ENCODE measurements around the gene NFILZ.
A peak's percentile ranks its signal among the peaks of the same experiment; 100 is the strongest.
"Not testable (repeated sequence)": the region's sequence is repeated elsewhere in the genome, so short reads cannot be mapped to it uniquely, and the experiment has no call there.

NFILZ gene

DNA sequence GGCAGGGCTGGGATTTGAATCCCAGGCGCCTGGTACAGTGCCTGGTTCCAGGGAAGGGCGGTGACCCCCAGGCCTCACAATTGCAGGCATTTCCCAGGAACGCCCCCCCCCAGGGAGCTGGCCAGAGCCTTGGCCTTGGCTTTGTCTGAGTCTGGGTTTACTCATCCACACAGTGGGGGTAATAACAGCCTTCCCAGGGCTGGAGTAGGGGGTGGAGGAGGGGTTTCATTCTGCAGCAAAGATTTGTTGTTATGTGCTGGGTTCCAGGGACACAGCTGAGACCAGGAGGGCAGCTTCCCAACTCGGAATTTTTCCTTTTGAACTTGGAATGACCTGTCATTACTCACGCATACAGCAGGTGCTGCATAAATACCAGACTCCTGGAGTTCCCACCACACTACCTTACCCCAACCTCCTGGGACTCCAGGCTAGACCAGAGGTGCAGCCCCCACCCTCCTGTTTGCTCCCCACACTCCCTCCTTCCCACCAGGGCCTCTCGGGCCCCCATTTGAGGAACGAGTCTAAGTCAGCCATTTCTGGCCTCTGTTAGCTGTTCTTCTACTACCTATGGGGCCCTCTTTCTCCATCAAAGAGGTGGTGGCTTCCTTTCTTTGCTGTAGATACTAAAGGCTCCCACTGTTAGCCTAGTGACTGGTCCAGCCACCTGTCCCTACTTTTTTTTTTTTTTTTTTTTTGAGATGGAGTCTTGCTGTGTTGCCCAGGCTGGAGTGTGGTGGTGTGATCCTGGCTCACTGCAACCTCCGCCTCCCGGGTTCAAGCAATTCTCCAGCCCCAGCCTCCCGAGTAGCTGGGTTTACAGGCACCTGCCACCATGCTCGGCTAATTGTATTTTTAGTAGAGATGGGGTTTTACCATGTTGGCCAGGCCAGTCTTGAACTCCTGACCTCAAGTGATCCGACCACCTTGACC, 18.3 kb upstream of the NFILZ start:
- no peak for DNase-seq (ENCODE audit: low read depth in 2 of 2)

DNA sequence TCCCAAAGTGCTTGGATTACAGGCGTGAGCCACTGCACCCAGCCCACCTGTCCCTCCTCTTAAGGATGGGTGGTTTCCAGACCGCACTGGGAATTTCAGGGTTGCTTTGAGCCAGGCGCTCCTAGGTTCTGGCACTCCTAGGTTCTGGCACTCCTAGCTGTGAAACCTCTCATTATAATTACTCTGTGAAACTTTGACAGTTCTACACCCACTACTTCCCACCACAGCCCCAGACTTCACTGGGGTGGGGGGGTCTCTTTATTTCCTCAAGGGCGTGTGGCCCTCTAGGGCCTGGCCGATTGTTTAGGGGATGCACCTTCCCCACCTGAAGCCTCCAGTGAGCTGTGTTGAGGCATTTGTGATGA, 17.6 kb upstream of the NFILZ start:
- no peak for DNase-seq (ENCODE audit: low read depth in 2 of 2)

DNA sequence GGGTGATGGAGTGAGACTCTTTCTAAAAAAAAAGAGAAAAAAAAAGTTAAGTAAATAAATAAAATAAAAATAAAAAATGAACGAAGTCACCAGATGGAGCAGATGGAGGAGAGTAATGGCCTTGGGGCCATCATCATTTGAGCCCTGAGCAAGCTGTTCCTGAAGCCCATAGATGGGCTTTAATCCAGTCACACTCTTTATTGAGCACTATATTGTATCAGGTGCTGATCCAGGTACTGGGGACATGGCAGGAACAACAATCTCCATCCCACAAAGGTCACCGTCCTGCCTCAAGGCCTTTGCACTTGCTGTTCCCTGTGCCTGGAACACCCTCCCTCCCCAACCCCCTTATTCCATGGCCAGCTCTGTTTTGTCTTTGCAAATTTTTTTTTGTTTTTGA, 16.0 kb upstream of the NFILZ start:
- DNase-seq (ENCODE audit: low read depth in 2 of 2) = no peak

DNA sequence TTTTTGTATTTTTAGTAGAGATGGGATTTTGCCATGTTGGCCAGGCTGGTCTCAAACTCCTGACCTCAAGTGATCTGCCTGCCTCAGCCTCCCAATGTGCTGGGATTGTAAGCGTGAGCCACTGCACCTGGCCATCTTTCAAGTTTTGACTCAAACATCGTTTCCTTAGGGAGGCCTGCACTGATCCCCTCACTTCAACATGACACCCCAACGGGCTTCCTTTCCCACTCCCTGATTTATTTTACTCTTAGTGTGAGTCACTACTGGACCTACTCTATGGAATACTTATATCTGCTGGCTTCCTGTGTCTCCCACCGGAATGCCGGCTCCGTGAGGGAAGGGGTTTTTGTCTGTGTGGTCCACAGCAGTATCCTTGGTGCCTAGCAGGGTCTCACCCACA, 15.4 kb upstream of the NFILZ start:
- no peak for DNase-seq (ENCODE audit: low read depth in 2 of 2)

DNA sequence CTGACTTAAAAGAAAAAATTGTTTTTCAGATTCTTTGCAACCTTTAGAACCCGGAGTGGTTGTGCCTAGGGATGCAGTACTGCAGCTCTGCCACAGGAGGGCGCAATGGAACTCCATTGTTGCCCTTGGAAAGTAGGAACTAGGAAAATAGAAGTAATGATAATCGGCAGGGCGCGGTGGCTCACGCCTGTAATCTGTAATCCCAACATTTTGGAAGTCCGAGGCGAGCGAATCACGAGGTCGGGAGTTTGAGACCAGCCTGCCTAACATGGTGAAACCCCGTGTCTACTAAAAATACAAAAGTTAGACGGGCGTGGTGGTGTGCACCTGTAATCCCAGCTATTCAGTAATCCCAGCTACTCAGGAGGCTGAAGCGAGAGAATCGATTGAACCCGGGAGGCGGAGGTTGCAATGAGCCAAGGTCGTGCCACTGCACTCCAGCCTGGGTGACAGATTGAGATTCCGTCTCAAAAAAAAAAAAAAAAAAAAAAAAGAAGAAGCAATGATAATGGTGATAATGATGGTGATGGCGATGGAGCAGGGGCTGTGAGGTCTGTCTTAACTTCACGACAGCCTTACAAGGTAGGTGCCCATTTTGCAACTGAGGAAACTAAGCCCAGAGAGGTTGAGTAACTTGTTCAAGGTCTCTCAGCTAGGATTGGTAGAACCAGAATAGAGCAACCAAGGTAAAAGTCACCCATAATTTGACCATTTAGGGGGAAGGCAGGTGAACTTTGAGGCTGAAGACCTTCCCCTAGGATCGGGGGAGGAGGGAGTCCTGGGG, 14.4 kb upstream of the NFILZ start:
- DNase-seq (ENCODE audit: low read depth in 2 of 2) = no peak

DNA sequence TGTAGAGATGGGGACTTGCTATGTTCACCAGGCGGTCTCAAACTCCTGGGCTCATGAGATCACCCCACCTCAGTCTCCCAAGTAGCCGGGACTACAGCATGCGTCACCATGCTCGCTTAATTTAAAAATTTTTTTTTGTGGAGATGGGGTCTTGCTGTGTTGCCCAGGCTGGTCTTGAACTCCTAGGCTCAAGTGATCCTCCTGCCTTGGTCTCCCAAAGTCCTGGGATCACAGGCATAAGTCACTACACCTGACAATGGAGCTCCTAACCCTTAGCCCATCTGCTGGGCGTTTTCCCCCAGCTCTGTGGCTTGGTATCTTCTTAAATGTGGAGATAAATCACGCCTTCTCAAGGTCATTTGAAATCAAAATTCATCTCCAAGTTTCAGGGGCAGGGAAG, 13.6 kb upstream of the NFILZ start:
- DNase-seq (ENCODE audit: low read depth in 2 of 2) = no peak

DNA sequence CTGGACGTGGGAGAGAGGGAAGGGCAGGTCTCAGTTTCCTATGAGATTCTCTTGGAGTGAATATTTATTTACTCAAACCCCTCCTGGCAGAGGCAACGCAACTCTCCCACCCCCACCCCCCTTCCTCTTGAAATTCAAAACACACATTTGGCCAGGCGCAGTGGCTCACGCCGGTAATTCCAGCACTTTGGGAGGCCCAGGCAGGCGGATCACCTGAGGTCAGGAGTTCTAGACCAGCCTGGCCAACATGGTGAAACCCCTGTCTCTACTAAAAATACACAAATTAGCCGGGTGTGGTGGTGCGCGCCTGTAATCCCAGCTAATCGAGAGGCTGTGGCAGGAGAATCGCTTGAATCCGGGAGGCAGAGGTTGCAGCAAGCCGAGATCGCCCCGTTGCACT, 13.1 kb upstream of the NFILZ start:
- DNase-seq (ENCODE audit: low read depth in 2 of 2) = not testable (repeated sequence)

DNA sequence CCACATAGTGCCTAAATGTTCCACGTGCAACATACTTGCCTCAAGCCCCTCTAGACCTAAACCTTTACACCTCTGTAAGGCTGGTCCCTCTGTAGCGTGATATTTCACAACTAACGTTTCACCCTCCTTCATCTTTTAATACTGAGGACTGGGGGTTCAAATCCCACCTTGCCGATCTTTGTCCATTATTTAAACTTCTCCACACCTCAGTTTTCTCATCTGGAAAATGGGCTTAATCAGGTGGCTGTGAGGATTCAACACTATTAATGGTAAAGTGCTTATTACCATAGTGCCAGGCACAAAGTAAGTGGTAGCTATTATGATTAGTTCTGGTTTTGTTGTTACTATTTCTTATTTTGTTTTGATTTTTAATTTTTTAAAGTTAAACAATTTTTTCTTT, 12.4 kb upstream of the NFILZ start:
- no peak for DNase-seq (ENCODE audit: low read depth in 2 of 2)

DNA sequence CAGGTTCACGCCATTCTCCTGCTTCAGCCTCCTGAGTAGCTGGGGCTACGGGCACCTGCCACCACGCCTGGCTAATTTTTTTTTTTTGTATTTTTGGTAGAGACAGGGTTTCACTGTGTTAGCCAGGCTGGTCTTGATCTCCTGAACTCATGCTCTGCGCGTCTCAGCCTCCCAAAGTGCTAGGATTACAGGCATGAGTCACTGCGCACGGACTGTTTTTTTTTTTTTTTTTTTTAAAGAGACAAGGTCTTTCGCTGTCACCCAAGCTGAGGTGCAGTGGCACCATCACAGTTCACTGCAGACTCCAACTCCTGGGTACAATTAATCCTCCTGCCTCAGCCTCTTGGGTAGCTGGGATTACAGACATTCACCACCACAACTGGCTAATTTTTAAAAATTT, 11.7 kb upstream of the NFILZ start:
- DNase-seq (ENCODE audit: low read depth in 2 of 2) = no peak

DNA sequence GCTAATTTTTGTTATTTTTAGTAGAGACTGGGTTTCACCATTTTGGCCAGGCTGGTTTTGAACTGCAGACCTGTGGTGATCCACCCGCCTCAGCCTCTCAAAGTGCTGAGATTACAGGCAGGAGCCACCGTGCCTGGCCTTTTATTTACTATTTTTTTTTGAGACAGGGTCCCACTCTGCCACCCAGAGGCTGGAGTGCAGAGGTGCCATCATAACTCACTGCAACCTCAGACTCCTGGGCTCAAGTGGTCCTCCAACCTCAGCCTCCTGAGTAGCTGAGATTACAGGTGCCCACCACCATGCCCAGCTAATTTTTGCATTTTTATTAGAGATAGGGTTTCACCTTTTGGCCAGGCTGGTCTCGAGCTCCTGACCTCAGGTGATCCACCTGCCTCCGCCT, 7.5 kb upstream of the NFILZ start:
- DNase-seq (ENCODE audit: low read depth in 2 of 2) = not testable (repeated sequence)

DNA sequence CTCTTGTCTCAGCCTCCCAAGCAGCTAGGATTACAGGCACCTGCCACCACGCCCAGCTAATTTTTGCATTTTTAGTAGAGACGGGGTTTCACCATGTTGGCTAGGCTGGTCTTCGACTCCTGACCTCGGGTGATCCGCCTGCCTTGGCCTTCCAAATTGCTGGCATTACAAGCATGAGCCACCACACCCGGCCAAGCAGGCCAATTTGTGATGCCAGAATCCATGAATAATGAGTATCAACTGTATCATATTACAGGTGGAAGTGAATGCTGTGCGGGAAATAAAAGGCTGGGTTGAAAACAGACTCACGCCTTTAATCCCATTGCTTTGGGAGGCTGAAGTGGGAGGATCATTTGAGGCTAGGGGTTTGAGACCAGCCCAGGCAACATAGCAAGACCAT, 3.6 kb upstream of the NFILZ start:
- no peak for DNase-seq (ENCODE audit: low read depth in 2 of 2)

DNA sequence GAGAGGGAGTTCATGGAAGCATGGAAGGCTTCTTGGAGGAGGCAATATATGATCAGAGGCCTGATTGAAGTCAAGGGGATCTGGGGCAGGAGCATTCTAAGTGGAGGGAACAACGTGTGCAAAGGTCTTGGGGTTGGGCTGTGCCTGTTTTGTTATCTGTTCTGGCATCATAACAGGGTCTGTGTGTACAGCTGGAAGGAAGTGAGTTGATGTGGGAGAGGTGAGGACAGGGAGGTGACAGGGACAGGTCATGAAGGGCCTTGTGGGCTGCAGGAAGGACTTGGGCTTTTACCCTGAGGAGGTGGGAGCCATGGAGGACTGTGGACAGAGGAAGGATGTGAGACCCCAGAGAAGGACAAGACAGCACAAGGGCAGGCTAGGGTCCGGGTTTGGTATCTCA, 1.2 kb upstream of the NFILZ start:
- DNase-seq (ENCODE audit: low read depth in 2 of 2) = no peak

DNA sequence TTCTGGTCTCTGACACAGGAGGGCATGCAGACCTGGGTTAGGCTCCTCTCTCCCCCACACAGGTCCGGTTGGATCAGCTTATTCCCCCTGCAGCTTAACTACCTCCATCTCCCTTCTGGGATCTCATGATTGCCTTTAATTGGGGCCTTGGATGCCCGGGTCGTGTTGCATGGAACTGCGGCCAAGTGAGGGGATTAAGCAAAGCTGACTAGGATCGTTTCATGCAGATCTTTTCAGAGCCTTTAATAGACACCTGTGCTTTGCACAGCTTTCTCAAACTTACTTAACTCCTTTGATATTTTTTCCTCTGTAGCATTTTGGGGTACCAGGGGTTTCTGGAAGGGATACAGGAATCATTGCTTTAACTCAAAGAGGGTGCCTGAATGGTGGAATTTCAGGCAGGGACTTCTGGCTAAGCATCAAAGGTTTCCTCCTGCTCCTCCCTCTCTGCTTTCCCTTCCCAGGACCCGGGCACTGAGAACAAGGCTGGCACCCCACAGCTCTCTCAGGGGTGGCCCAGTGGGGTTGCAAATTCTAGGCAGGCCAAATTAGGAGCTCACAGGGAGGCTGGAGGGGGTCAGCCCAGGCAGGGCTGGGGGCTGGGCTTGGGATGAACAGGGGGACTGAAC, 477 bp downstream of the NFILZ start:
- no peak for DNase-seq (ENCODE audit: low read depth in 2 of 2)

DNA sequence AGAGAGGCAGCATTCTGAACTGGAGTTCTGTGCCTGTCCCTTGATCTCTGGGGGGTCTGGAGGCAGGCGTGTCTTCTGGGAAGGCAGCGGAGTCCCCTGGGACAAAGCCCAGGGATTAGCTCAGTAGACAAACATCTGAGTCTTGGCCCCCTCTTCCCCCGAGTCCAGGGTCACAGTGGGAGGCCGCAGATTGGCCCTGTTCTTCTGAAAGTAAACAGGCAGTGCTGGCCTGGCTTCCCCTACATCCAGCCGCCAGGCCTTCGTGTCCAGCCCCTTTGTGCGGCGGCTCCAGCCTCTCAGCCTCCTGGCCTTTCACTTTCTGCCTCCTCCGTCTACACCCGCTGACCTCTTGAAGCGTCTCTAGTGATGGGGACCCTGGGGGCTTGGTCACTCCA, 989 bp downstream of the NFILZ start:
- no peak for DNase-seq (ENCODE audit: low read depth in 2 of 2)

DNA sequence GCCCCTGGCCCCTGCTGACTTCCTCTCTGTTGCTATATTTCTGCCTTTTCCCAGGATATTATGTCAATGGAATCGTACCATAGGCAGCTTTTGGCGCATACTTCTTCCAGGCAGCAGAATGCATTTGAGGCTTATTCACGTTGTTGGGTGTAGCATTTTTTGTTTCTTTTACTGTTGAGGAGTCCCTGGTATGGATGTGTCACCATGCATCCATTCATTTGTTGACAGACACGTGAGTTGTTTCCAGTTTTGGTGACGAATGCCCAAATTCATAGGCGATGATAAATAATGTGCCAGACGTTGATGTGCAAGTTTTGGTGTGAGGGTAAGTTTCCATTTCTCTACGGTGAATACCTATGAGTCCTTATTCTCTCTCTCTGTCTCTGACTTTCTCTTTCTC, 5.0 kb downstream of the NFILZ start:
- no peak for DNase-seq (ENCODE audit: low read depth in 2 of 2)

DNA sequence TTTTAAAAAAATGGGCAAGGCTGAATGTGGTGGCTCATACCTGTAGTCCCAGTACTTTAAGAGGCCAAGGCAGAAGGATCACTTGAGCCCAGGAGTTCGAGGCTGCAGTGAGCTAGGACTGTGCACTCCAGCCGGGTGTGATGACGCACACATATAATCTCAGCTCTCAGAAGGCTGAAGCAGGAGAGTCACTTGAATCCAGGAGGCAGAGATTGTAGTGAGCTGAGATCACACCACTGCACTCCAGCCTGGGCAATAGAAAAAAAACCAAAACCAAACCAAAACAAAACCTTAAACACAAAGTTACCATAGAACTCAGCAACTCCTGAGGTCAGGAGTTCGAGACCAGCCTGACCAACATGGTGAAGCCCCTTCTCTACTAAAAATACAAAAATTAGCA, 6.6 kb downstream of the NFILZ start:
- not testable (repeated sequence) for DNase-seq (ENCODE audit: low read depth in 2 of 2)

DNA sequence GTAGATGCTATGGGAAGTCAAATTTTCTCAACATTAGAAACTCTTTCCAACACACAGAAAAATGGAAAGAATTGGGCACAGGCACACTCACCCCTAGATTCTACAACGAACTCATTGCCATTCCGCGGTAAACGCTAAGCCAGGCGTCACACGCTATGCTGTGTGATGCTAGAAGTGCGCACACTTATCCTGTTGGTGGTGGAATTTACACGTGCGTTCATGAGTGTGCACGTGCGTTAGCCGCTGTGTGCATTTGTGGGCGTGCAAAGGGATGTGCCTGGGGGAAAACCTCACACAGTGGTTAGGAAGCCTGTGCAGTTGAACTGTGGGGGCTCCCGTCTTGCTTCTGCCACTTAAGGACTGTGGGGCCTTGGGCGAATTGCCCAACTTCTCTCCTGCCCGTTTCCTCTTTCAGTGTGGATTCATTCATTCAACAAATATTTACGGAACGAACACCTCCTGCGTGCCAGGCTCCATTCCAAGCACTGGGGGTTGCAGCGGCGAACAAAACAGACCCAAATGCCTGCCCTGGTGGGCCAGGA, 7.7 kb downstream of the NFILZ start:
- peak in 1 of 2 experiments; percentile 7 for DNase-seq (ENCODE audit: low read depth in 2 of 2)

DNA sequence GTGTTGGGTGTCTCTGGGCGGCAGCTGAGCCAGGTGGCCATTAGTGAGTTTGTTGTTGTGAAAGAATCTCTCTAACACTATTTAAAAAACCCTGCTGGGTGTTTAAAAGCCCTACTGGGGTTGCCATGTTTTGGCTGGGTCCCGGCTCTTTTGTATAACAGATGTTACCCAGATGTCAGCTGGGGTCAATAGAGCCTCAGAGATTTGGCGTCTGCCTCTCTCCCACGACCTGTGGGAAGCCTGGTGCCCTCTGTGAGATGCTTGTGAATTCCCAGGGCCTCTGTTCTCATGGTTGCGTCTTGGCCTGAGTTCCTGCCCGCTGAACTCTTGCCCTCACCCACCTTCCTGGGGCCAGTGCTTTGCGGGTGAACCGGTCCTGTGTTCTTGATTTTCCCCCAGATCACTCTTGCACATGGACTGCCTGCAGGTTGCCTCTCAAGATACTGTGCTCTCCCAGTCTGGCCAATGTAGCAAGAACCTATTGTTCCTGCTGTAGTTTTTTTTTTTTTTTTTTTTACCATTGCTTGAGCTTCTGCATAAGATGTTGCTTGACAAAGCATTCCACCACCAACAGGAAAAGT, 9.5 kb downstream of the NFILZ start:
- no peak for DNase-seq (ENCODE audit: low read depth in 2 of 2)

DNA sequence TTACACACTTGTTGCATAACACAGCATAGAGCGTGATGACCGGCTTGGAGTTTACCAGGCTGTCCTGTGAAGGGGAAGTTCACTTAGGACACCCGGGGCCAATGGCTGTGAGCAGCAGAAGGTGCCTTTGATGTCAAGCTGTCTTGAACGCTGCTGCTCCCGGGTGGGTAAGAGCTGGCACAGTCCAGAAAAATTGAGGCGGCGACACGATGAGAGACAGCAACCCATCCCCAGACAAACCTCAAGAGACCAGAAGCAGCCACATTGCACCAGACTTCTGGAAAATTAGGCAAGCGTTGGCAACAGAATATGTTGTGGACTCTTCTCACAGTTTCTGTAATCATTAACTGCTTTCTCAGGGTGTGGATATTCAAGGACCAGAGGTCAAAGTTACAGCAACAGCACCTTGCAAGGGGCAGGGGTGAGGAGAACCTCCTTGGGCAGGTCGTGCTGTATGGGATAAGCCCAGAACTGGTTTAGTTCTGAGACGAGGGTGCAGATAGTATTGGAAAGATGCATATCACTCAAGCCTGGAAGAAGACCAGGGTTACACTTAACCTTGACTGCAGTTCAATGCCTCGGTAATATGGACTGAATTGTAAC, 10.1 kb downstream of the NFILZ start:
- DNase-seq (ENCODE audit: low read depth in 2 of 2) = no peak

DNA sequence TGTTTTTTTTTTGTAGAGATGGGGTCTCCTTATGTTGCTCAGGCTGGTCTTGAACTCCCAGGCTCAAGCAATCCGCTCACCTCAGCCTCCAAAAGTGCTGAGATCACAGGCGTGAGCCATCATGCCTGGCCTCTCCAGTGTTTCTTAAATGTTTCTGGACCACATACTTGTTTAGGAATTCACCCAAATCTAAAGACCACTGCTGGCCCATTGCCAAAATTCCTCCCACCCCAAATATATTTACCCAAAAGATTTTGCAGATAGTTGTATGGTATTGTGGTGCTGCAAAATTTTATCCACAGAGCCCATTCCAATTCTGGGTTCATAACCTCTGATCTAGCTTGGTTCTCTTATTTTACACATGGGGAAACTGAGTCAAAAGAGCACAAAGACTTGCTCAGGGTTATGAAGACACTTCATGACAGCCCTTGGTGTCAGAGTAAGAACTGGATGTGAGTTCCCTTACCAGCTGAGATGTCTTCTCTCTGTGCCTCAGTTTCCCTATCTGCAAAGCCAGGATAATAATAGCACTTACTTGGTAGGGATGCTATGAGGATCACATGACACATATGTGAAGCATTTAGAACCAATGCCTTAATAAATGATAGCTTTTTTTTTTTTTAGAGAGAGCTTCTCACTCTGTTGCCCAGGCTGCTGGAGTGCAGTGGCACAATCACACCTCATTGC, 10.9 kb downstream of the NFILZ start:
- no peak for DNase-seq (ENCODE audit: low read depth in 2 of 2)
